GOT3 (cell line): ENCODE results near the gene SPAM1.
"Not testable (repeated sequence)": the region's sequence is repeated elsewhere in the genome, so short reads cannot be mapped to it uniquely, and the experiment has no call there.

Source experiments
- DNase-seq: peaks from one replicate; lab custom pipeline; 2025; ENCODE audit warnings: mixed read lengths; lab: John Stamatoyannopoulos, UW

Gene SPAM1

GRCh38 chr7:123958186-123958703, 33.2 kb downstream of the SPAM1 start:
- DNase-seq: no peak

- DNase-seq: no peak
Observed at GRCh38 chr7:123961771-123962170, 36.7 kb downstream of the SPAM1 start.

GRCh38 chr7:123966936-123967335, 41.9 kb downstream of the SPAM1 start:
- no peak for DNase-seq

GRCh38 chr7:123972045-123972444, 47.0 kb downstream of the SPAM1 start:
- DNase-seq: no peak

GRCh38 chr7:123972831-123973230, 47.8 kb downstream of the SPAM1 start:
- no peak for DNase-seq

- no peak for DNase-seq
Observed at GRCh38 chr7:123974326-123974908, 49.4 kb downstream of the SPAM1 start.

GRCh38 chr7:123975084-123975483, 50.0 kb downstream of the SPAM1 start:
- no peak for DNase-seq

- no peak for DNase-seq
Observed at GRCh38 chr7:123977081-123977480, 52.0 kb downstream of the SPAM1 start.

- no peak for DNase-seq
Observed at GRCh38 chr7:123979876-123980275, 54.8 kb downstream of the SPAM1 start.

GRCh38 chr7:123987445-123987844, 62.4 kb downstream of the SPAM1 start:
- DNase-seq: no peak

GRCh38 chr7:123992913-123993518, 68.0 kb downstream of the SPAM1 start:
- DNase-seq: no peak

- no peak for DNase-seq
Observed at GRCh38 chr7:123993996-123994395, 69.0 kb downstream of the SPAM1 start.

- DNase-seq: no peak
Observed at GRCh38 chr7:123994449-123994848, 69.4 kb downstream of the SPAM1 start.

- no peak for DNase-seq
Observed at GRCh38 chr7:123995617-123996326, 70.7 kb downstream of the SPAM1 start.

GRCh38 chr7:123996327-123996625, 71.2 kb downstream of the SPAM1 start:
- no peak for DNase-seq

GRCh38 chr7:123998921-123999320, 73.9 kb downstream of the SPAM1 start:
- no peak for DNase-seq

GRCh38 chr7:123999703-124000102, 74.7 kb downstream of the SPAM1 start:
- DNase-seq: no peak

GRCh38 chr7:124008296-124008695, 83.3 kb downstream of the SPAM1 start:
- not testable (repeated sequence) for DNase-seq

- DNase-seq: no peak
Observed at GRCh38 chr7:124009321-124009720, 84.3 kb downstream of the SPAM1 start.
